K562 (cell line): ENCODE results near the gene SLC25A21. TPM values are rescaled to one million over a fixed set of nuclear protein-coding genes. Genes with fewer than 3 reads are reported as not detected.

ENCODE experiments used
- ATAC-seq: fragments of 200-7000 bp; cut with Tn5 transposase; 3 replicates; pipeline ENCODE4 v1.9.1; 2020; ENCODE audit warnings: moderate library complexity
- BruUV-seq: library from RNA; stranded (reverse); fragments of 400-500 nt; replicated peaks from 2 replicates; lab custom pipeline; 2021; lab: Mats Ljungman, UMichigan
- CTCF ChIA-PET: fragments of 300-600 bp; formaldehyde crosslinking; extraction: SDS; loops from one replicate; lab custom pipeline; 2021; ENCODE audit warnings: low intra/inter-chr PET ratio; lab: Yijun Ruan, JAX
- POLR2A ChIA-PET: fragments of 300-600, 350-650 bp; sonication (Branson Sonifier 250); formaldehyde crosslinking; extraction: SDS; loops from one replicate; lab custom pipeline; 2021; ENCODE audit warnings: antibody characterized with exemption, inconsistent platforms; lab: Yijun Ruan, JAX
- DNase-seq, 4 experiments: peaks; one replicate each; pipeline versions ENCODE4 v3.0.0 to v3.0.0-alpha.2; 2011 to 2018; ENCODE audit warnings: low spot score in 3 of 4, mixed read lengths in 3 of 4; ENCODE audit errors: extremely low read depth in 1 of 4
- FAIRE-seq: peaks from 2 replicates; lab custom pipeline; 2011; peaks lifted over from hg19 to GRCh38; lab: Jason Lieb, UNC
- H2AFZ ChIP-seq: 2 replicates; pipeline ENCODE4 v1.6.0; 2011; ENCODE audit warnings: low read depth, low read length, control low read depth, inconsistent platforms
- H3K27ac ChIP-seq: fragments of 200-600 bp; 3 replicates; pipeline ENCODE4 v1.8.0; 2011; ENCODE audit warnings: low read depth, mild to moderate bottlenecking, control low read depth, inconsistent platforms, low read length, moderate library complexity, mixed read lengths; ENCODE audit errors: extremely low read depth
- H3K27me3 ChIP-seq, 2 experiments: fragments of 300-600 bp in 1 of 2; 2 replicates in 1 of 2; 3 replicates in 1 of 2; pipeline versions ENCODE4 v1.6.0 to v1.8.0; 2011; ENCODE audit warnings: inconsistent platforms in 2 of 2, low read length in 2 of 2, mild to moderate bottlenecking in 1 of 2, mixed read lengths in 1 of 2, moderate library complexity in 1 of 2; ENCODE audit not compliant: control insufficient read depth in 2 of 2, insufficient read depth in 2 of 2
- H3K36me3 ChIP-seq: fragments of 300-600 bp; 3 replicates; pipeline ENCODE4 v1.8.0; 2011; ENCODE audit warnings: mild to moderate bottlenecking, low read length, inconsistent platforms; ENCODE audit not compliant: control insufficient read depth, insufficient read depth
- H3K4me1 ChIP-seq, 2 experiments: fragments of 200-600 bp in 1 of 2; replicated peaks in 1 of 2; 2 replicates in 1 of 2; 3 replicates in 1 of 2; pipeline versions ENCODE4 v1.5.1 to v1.8.0; 2011; ENCODE audit warnings: inconsistent platforms in 2 of 2, low read length in 2 of 2, mild to moderate bottlenecking in 1 of 2, mixed read lengths in 1 of 2, moderate library complexity in 1 of 2; ENCODE audit not compliant: control insufficient read depth in 2 of 2, insufficient read depth in 2 of 2
- H3K4me2 ChIP-seq: 2 replicates; pipeline ENCODE4 v1.6.1; 2011; ENCODE audit warnings: low read length, control low read depth, inconsistent platforms, mixed read lengths; ENCODE audit not compliant: insufficient read depth
- H3K4me3 ChIP-seq: fragments of 200-600 bp; sonication (generic), shearing (Covaris generic); 2 replicates; pipeline ENCODE4 v1.5.1; 2016; ENCODE audit warnings: control low read depth, inconsistent platforms
- H3K79me2 ChIP-seq: fragments of 200-600 bp; 3 replicates; pipeline ENCODE4 v1.8.0; 2011; ENCODE audit warnings: low read length, inconsistent platforms; ENCODE audit not compliant: control insufficient read depth, insufficient read depth
- H3K9ac ChIP-seq, 2 experiments: 2 replicates each; pipeline versions ENCODE4 v1.6.0 to v1.6.1; 2011; ENCODE audit warnings: low read depth in 2 of 2, low read length in 2 of 2, control low read depth in 1 of 2, inconsistent platforms in 1 of 2, mild to moderate bottlenecking in 1 of 2, mixed read lengths in 1 of 2; ENCODE audit not compliant: insufficient read depth in 1 of 2
- H3K9me1 ChIP-seq: one replicate; pipeline ENCODE4 v1.6.0; 2011; ENCODE audit warnings: inconsistent platforms, mild to moderate bottlenecking, low read length, moderate library complexity; ENCODE audit not compliant: control insufficient read depth, insufficient read depth
- H3K9me3 ChIP-seq: replicated peaks from 2 replicates; pipeline ENCODE4 v1.5.1; 2011; ENCODE audit warnings: low read depth, low read length, inconsistent platforms; ENCODE audit not compliant: control insufficient read depth, insufficient read depth
- H4K20me1 ChIP-seq: replicated peaks from 2 replicates; pipeline ENCODE4 v1.6.1; 2011; ENCODE audit warnings: low read length, inconsistent platforms, mixed read lengths; ENCODE audit not compliant: control insufficient read depth, insufficient read depth
- CCNT2 ChIP-seq: IDR thresholded peaks from 2 replicates; pipeline ENCODE4 v1.6.1; 2011; ENCODE audit warnings: borderline replicate concordance, low read depth, mild to moderate bottlenecking, moderate library complexity, mixed read lengths, low read length; ENCODE audit not compliant: insufficient read length; ENCODE audit errors: extremely low read depth
- FIP1L1 ChIP-seq: fragments of 200-400 bp; formaldehyde crosslinking; IDR thresholded peaks from 2 replicates; pipeline ENCODE4 v1.6.1; 2018; ENCODE audit warnings: mild to moderate bottlenecking, low read depth, low read length; ENCODE audit not compliant: poor library complexity, severe bottlenecking
- FOXK1 ChIP-seq: sonication (generic); formaldehyde crosslinking; IDR thresholded peaks from 2 replicates; pipeline ENCODE4 v1.8.0; 2022; ENCODE audit warnings: missing genetic modification reagents, mild to moderate bottlenecking, borderline replicate concordance
- KAT2B ChIP-seq: IDR thresholded peaks from one replicate; pipeline ENCODE4 v1.6.1; 2012; ENCODE audit warnings: low read depth, mild to moderate bottlenecking, control low read depth, inconsistent platforms, low read length, moderate library complexity
- MYBL2 ChIP-seq, 2 experiments: fragments of 450-650 bp in 1 of 2; sonication (generic) in 1 of 2; formaldehyde crosslinking in 1 of 2; IDR thresholded peaks; 2 replicates each; pipeline versions ENCODE4 v1.6.1 to v1.8.1; 2017 to 2022; ENCODE audit warnings: borderline replicate concordance in 1 of 2, inconsistent platforms in 1 of 2, low read depth in 1 of 2, mild to moderate bottlenecking in 1 of 2, missing genetic modification reagents in 1 of 2, moderate library complexity in 1 of 2
- NCOA6 ChIP-seq: fragments of 450-650 bp; IDR thresholded peaks from 2 replicates; pipeline ENCODE4 v1.6.1; 2017; ENCODE audit warnings: mild to moderate bottlenecking
- SAFB2 ChIP-seq: fragments of 200-400 bp; formaldehyde crosslinking; IDR thresholded peaks from 2 replicates; pipeline ENCODE4 v1.6.1; 2018; ENCODE audit warnings: borderline replicate concordance, low read length, low read depth, moderate library complexity; ENCODE audit not compliant: severe bottlenecking
- SMC3 ChIP-seq: conservative IDR thresholded peaks from 2 replicates; pipeline ENCODE4 v1.6.1; 2011; ENCODE audit warnings: low read depth, low read length, improper control_type of control experiment; ENCODE audit not compliant: insufficient read depth
- TCF7L2 ChIP-seq: fragments of 150-350 bp; IDR thresholded peaks from 2 replicates; pipeline ENCODE4 v1.6.1; 2016; ENCODE audit warnings: low read depth, mild to moderate bottlenecking, low read length, moderate library complexity
- XRCC3 ChIP-seq: fragments of 450-650 bp; IDR thresholded peaks from 2 replicates; pipeline ENCODE4 v1.6.1; 2017; ENCODE audit warnings: mild to moderate bottlenecking, moderate library complexity
- ZBTB7A ChIP-seq: IDR thresholded peaks from 2 replicates; pipeline ENCODE4 v1.6.1; 2011; ENCODE audit warnings: low read depth, mild to moderate bottlenecking, low read length, moderate library complexity, borderline replicate concordance; ENCODE audit not compliant: control insufficient read depth
- WGBS: fragments of 100-300 bp; shearing (Covaris generic); methylation state at CpG from one replicate; pipeline ENCODE4 v1.1.6; 2016; ENCODE audit warnings: low coverage, mixed read lengths; ENCODE audit not compliant: insufficient coverage; ENCODE audit errors: missing lambda C conversion rate; 5-methylcytosine and 5-hydroxymethylcytosine counted together
- in situ Hi-C: fragments of 300-500 bp; cut with MboI; formaldehyde crosslinking; loops from 4 replicates; pipeline ENCODE4 v1.15.0; 2018; ENCODE audit warnings: inconsistent platforms, mixed read lengths
- intact Hi-C: fragments of 100-400 bp; cut with micrococcal nuclease; formaldehyde crosslinking; loops from 2 replicates; pipeline ENCODE4 v1.14.2; 2022
- polyA plus RNA-seq, 8 experiments: library from polyadenylated mRNA; depleted of rRNA in 4 of 8; stranded (reverse) in 5 of 8; unstranded in 3 of 8; fragments of >200 nt; fragmentation: Nextera tagmentation in 2 of 8; fragmentation: Illumina TruSeq in 1 of 8; extraction: Ambion mirVana in 2 of 8; extraction: Trizol in 1 of 8; gene quantifications; 2 replicates each; pipeline versions ENCODE4 v1.2.1 to v1.2.3, GENCODE V29; 2011 to 2014; ENCODE audit warnings: inconsistent platforms in 1 of 8, missing spikeins in 1 of 8
- total RNA-seq, 7 experiments: library from RNA; depleted of rRNA in 6 of 7; stranded (reverse); fragments of >200 nt in 6 of 7; fragmentation: Illumina TruSeq in 2 of 7; extraction: Trizol in 2 of 7; gene quantifications; 2 replicates each; pipeline versions ENCODE4 v1.2.1 to v1.2.3, GENCODE V29; 2011 to 2021; ENCODE audit warnings: low replicate concordance in 1 of 7
- TF ChIP-seq, protein P1 (sequence below): fragments of 450-650 bp; IDR thresholded peaks from 2 replicates; pipeline ENCODE4 v1.6.1; 2016; ENCODE audit warnings: borderline replicate concordance
- TF ChIP-seq, protein P2 (sequence below): fragments of 150-350 bp; IDR thresholded peaks from 2 replicates; pipeline ENCODE4 v1.6.1; 2014; ENCODE audit warnings: low read depth, mild to moderate bottlenecking, low read length, borderline replicate concordance

Gene SLC25A21
- total and polyA plus RNA-seq, 9 of the 15 experiments (the other 6 are each of a cell fraction or from before 2014, with no cell fraction given): 15.2 to 46.7 (median 28.7) TPM

DNA sequence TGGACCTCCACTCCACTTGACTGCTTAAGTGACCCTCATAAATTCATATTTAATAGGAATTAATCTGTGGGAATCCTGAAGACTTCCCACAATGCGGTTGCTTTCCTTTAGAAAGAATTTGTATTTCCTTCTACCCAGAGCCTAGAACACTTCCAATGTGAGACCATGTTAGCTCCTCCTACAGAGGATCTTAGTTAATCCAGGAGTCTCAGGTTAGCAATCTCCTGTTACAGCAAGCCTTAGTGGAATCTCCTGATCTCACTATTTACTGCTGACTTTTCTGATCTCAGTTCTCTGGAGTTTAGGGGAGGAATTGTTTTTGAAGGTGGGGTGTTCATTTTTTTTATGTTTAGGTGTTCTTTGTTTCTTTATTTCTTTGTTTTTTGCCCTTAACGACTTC lies 186.0 kb downstream of the SLC25A21 start:
- intact Hi-C loops: no loop called here

More for the DNA sequence above, 186.0 kb downstream of the SLC25A21 start:
- TF ChIP-seq FIP1L1: no peak
- no peak for TF ChIP-seq SAFB2
- no peak for TF ChIP-seq CCNT2
- TF ChIP-seq FOXK1 (CRISPR knock-in tag): no peak
- TF ChIP-seq, protein P1, sequence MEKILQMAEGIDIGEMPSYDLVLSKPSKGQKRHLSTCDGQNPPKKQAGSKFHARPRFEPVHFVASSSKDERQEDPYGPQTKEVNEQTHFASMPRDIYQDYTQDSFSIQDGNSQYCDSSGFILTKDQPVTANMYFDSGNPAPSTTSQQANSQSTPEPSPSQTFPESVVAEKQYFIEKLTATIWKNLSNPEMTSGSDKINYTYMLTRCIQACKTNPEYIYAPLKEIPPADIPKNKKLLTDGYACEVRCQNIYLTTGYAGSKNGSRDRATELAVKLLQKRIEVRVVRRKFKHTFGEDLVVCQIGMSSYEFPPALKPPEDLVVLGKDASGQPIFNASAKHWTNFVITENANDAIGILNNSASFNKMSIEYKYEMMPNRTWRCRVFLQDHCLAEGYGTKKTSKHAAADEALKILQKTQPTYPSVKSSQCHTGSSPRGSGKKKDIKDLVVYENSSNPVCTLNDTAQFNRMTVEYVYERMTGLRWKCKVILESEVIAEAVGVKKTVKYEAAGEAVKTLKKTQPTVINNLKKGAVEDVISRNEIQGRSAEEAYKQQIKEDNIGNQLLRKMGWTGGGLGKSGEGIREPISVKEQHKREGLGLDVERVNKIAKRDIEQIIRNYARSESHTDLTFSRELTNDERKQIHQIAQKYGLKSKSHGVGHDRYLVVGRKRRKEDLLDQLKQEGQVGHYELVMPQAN: no peak
- TF ChIP-seq MYBL2 (IDR thresholded peaks at IDR 0.05; ENCODE audit: low read depth): no peak
- TF ChIP-seq MYBL2 (CRISPR knock-in tag; IDR thresholded peaks at IDR 0.05; ENCODE audit: borderline replicate concordance): no peak
- TF ChIP-seq, protein P2, sequence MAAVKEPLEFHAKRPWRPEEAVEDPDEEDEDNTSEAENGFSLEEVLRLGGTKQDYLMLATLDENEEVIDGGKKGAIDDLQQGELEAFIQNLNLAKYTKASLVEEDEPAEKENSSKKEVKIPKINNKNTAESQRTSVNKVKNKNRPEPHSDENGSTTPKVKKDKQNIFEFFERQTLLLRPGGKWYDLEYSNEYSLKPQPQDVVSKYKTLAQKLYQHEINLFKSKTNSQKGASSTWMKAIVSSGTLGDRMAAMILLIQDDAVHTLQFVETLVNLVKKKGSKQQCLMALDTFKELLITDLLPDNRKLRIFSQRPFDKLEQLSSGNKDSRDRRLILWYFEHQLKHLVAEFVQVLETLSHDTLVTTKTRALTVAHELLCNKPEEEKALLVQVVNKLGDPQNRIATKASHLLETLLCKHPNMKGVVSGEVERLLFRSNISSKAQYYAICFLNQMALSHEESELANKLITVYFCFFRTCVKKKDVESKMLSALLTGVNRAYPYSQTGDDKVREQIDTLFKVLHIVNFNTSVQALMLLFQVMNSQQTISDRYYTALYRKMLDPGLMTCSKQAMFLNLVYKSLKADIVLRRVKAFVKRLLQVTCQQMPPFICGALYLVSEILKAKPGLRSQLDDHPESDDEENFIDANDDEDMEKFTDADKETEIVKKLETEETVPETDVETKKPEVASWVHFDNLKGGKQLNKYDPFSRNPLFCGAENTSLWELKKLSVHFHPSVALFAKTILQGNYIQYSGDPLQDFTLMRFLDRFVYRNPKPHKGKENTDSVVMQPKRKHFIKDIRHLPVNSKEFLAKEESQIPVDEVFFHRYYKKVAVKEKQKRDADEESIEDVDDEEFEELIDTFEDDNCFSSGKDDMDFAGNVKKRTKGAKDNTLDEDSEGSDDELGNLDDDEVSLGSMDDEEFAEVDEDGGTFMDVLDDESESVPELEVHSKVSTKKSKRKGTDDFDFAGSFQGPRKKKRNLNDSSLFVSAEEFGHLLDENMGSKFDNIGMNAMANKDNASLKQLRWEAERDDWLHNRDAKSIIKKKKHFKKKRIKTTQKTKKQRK: no peak
- TF ChIP-seq KAT2B: no peak
- no peak for TF ChIP-seq NCOA6
- no peak for TF ChIP-seq SMC3
- no peak for TF ChIP-seq ZBTB7A
- no peak for TF ChIP-seq TCF7L2
- TF ChIP-seq XRCC3: no peak
- 58% methylated on average over 2 of the region's 2 CpGs for WGBS
- ChIA-PET POLR2A (interaction anchor here (0.8 to 1.5 kb wide), 2 partner anchors 10 to 13 kb away, joined by 3 to 4 read pairs; no protein-coding TSS in a partner anchor), CTCF (no interaction called here)
- no peaks in the 10 kb centered on the region for H3K36me3 ChIP-seq
- in situ Hi-C loops: no loop called here
- no peaks in the 10 kb centered on the region for H3K79me2 ChIP-seq
- H4K20me1 ChIP-seq: no peaks in the 10 kb centered on the region
- H3K27me3 ChIP-seq: no peaks in the 10 kb centered on the region
- no peak overlapping the region for H3K9ac ChIP-seq
- H3K4me2 ChIP-seq: no peak overlapping the region
- H3K4me1 ChIP-seq: no peaks in the 10 kb centered on the region
- no peak overlapping the region for H2AFZ ChIP-seq
- H3K4me3 ChIP-seq: no peak overlapping the region
- BruUV-seq: no TSS peak
- DNase-seq (no peak), ATAC-seq (peak; percentile 73), FAIRE-seq (no peak)
- no peaks in the 10 kb centered on the region for H3K9me3 ChIP-seq
- H3K9me1 ChIP-seq: no peaks in the 10 kb centered on the region
- no peak overlapping the region for H3K27ac ChIP-seq
